WI38 (cell line): Measurements from ENCODE around the gene SHOC2.

ENCODE experiments used
- H3K4me3 ChIP-seq: 2 replicates; pipeline ENCODE4 v1.5.1; 2011; ENCODE audit warnings: low read depth, mild to moderate bottlenecking, control low read depth, low read length
- TF ChIP-seq, protein P1 (sequence below): IDR thresholded peaks from 2 replicates; pipeline ENCODE4 v1.5.1; 2012; ENCODE audit warnings: low read depth, mild to moderate bottlenecking, control low read depth, low read length

The SHOC2 gene

DNA sequence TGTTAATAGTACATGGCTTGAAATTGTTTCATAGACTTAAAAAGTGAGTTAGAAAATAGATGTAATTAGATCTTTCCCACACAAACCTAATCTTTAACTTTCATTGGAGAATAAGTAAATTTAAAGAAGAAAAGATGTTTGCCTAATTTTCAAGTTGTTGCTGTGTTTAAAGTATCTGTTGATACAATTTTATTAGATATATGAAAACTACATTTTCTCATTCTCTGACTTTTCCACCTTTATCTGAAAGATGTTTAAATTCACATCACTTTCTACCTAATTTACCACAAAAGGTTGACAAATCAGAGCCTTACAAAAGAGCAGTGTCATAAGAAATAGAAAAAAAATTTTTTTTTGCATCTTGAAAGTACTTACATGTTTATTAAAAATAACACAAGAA lies 45.8 kb downstream of the SHOC2 start:
- H3K4me3 ChIP-seq: no peak overlapping the region
- TF ChIP-seq, protein P1, sequence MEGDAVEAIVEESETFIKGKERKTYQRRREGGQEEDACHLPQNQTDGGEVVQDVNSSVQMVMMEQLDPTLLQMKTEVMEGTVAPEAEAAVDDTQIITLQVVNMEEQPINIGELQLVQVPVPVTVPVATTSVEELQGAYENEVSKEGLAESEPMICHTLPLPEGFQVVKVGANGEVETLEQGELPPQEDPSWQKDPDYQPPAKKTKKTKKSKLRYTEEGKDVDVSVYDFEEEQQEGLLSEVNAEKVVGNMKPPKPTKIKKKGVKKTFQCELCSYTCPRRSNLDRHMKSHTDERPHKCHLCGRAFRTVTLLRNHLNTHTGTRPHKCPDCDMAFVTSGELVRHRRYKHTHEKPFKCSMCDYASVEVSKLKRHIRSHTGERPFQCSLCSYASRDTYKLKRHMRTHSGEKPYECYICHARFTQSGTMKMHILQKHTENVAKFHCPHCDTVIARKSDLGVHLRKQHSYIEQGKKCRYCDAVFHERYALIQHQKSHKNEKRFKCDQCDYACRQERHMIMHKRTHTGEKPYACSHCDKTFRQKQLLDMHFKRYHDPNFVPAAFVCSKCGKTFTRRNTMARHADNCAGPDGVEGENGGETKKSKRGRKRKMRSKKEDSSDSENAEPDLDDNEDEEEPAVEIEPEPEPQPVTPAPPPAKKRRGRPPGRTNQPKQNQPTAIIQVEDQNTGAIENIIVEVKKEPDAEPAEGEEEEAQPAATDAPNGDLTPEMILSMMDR: no peak

DNA sequence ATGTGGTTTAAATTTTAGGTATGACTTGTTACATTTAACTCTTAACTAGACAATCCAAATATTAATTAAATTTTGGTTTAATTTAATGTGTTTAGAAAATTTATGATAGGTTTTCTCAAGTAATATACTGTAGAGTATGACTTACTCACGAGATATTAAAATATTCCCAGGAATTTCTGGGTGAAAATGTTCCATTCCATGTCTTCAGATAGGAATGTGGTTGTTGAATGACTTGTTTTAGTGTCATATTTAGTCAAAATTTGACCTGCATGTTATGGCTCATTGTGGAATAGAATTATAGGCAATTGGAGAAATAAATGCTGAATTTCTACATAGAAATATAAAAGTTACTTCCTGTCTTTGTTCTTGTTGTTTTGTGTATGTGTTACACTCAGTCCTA lies 46.7 kb downstream of the SHOC2 start:
- no peak overlapping the region for H3K4me3 ChIP-seq
- TF ChIP-seq, protein P1: no peak

DNA sequence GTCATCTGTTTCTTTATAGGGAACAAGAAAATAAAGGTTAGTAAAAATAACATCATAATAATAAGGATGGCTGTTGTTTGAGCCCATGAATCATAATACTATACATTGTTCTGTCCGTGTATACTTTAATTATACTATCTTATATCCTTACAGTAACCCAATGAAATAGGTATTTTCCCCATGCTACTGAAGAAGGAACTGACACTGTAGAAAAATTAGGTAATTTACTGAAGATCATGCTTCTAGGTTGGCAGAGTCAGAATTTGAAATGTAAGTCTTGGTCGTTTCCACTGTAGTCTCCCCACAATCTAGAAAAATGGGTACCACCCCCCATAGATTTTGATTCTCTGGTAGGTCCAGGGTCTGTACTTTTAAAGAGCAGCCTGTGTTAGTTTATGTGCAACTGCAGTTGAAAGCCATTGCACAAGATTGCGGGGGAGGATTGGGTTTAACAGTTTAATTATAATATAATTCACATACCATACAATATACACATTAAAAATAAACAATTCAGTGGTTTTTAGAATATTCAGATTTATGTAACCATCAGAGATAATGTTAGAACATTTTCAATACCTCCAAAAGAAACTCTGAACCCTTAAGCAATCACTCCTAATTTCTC lies 47.7 kb downstream of the SHOC2 start:
- H3K4me3 ChIP-seq: no peak overlapping the region
- TF ChIP-seq, protein P1: no peak

DNA sequence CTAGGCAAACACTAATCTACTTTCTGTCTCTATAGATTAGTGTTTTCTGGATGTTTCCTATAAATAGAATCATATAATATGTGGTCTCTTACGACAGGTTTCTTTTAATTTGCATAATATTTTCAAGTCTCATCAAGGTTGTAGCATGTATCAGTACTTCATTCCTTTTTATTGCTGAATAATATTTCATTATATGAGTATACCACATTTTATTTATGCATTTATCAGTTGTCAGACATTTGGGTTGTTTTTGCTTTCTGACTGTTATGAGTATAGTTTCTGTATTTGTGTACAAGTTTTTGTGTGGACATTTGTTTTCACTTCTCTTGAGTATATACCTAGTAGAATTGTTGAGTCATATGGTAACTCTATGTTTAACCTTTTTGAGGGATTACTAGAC lies 48.2 kb downstream of the SHOC2 start:
- H3K4me3 ChIP-seq: no peak overlapping the region
- TF ChIP-seq, protein P1: no peak

DNA sequence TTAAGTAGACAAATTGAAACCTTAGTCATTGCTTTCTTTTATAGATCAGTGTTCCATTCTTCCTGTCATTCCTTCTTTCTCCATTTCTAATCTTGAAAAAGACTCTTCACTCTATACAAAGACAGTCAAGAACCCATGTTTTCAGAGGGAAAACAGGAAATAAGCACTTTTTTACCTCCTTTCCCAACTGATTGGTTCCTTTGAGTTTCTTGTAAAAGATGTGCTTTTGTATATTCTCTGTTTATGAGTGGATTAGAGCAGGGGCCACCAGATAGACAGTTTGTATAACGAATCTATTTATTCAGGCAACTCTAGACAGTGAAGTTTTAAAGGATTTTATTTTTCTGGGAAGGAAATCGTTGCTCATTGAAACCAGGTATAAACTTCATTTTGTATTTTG lies 49.8 kb downstream of the SHOC2 start:
- TF ChIP-seq, protein P1: no peak

DNA sequence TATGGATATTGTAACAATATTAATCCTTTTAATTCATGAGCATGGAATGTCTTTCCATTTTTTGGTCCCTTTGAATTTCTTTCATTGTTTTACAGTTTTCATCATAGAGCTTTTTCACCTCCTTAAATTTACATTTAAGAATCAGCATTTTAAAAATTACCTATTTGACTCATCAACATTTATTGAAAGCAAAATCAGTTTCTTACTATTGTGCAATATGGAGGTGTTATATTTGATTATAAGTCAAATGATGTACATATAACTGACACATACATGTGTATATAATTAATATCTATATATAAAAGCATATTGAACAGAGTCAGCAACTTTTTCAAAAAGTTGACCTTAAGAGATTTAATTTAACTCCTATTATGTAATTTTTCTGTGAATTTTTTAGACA lies 52.2 kb downstream of the SHOC2 start:
- H3K4me3 ChIP-seq: no peak overlapping the region

More for the DNA sequence above, 49.8 kb downstream of the SHOC2 start:
- no peak overlapping the region for H3K4me3 ChIP-seq

More for the DNA sequence above, 52.2 kb downstream of the SHOC2 start:
- TF ChIP-seq, protein P1: no peak
